ENCODE measurements around the gene MARCHF5. TPM values are rescaled to one million over a fixed set of nuclear protein-coding genes. Genes with fewer than 3 reads are reported as not detected.

The MARCHF5 gene
- total and polyA plus RNA-seq, 2 donors (not counting 1 experiment from before 2014, with no cell fraction given), result 17.3 to 49.1 TPM

Other genes with a start within 250 kb of the MARCHF5 start
- gene CPEB3, start 89 bp upstream of the MARCHF5 start, total RNA-seq, result 0.51 and 0.66 TPM in 2 replicates
- gene CPEB3, start 89 bp upstream of the MARCHF5 start, polyA plus RNA-seq, result 0.27 and 0.37 TPM in 2 replicates